Esophagus squamous epithelium (tissue), 5 donors: ENCODE results near the gene RGL1. TPM values are rescaled to one million over a fixed set of nuclear protein-coding genes. Genes with fewer than 3 reads are reported as not detected.
"Not testable (repeated sequence)": the region's sequence is repeated elsewhere in the genome, so short reads cannot be mapped to it uniquely, and the experiment has no call there.

Experiments used
- DNase-seq: peaks from one replicate; lab custom pipeline; 2025; lab: John Stamatoyannopoulos, UW
- H3K27ac ChIP-seq, 4 donors: fragments of 200-600 bp; sonication (generic); one replicate each; pipeline ENCODE4 v1.5.1; 2016 to 2019; ENCODE audit warnings: mild to moderate bottlenecking in 1 of 4
- H3K27me3 ChIP-seq, 4 donors: fragments of 200-600 bp; sonication (generic); 1 replicate in 3 of 4; 2 replicates in 1 of 4; pipeline versions ENCODE4 v1.5.1 to v1.6.0; 2017 to 2021; ENCODE audit warnings: antibody characterized with exemption in 1 of 4
- H3K36me3 ChIP-seq, 3 donors: fragments of 200-600 bp; sonication (generic); one replicate each; pipeline ENCODE4 v1.5.1; 2016 to 2019
- H3K4me1 ChIP-seq, 3 donors: fragments of 200-600 bp; sonication (generic); one replicate each; pipeline ENCODE4 v1.5.1; 2017 to 2019
- H3K4me3 ChIP-seq, 4 donors: fragments of 200-600 bp; sonication (generic); 1 replicate in 3 of 4; 2 replicates in 1 of 4; pipeline ENCODE4 v1.5.1; 2016 to 2019; ENCODE audit warnings: mild to moderate bottlenecking in 2 of 4, moderate library complexity in 1 of 4
- H3K9me3 ChIP-seq, 3 donors: fragments of 200-600 bp; sonication (generic); one replicate each; pipeline ENCODE4 v1.5.1; 2016 to 2019
- CTCF ChIP-seq, 6 experiments: fragments of 450-650 bp in 4 of 6; fragments of 200-600 bp in 2 of 6; sonication (generic) in 2 of 6; IDR thresholded peaks; one replicate each; pipeline ENCODE4 v1.5.1; 2016 to 2019; ENCODE audit warnings: antibody characterized with exemption in 6 of 6, mild to moderate bottlenecking in 4 of 6, moderate library complexity in 4 of 6
- POLR2A ChIP-seq, 4 donors: fragments of 450-650 bp; IDR thresholded peaks; one replicate each; pipeline ENCODE4 v1.6.1; 2017; ENCODE audit warnings: antibody characterized with exemption in 4 of 4, mild to moderate bottlenecking in 4 of 4, moderate library complexity in 3 of 4
- WGBS, 2 donors: methylation state at CpG; one replicate each; pipeline ENCODE4 v1.1.5; 2018; 5-methylcytosine and 5-hydroxymethylcytosine counted together
- intact Hi-C: fragments of 100-400 bp; cut with DNase I; formaldehyde crosslinking; loops from one replicate; pipeline ENCODE4 v1.15.0; 2022
- total RNA-seq, 4 donors: library from RNA; depleted of rRNA; stranded (reverse); fragments of >200 nt; gene quantifications; one replicate each; pipeline ENCODE4 v1.1.0, GENCODE V29; 2016
- donor health status: DM: yes; HTN: yes; CAD: no.

The RGL1 gene
- total RNA-seq, 4 donors from 2014 or later: 2.3 to 16.0 (median 5.7) TPM

- no peaks in the 10 kb centered on the region for H3K36me3 ChIP-seq
- no peak for DNase-seq
- no peaks in the 10 kb centered on the region for H3K27me3 ChIP-seq
- peaks cover 0 to 11% (median 0%) of the 10 kb centered on the region in 3 donors for H3K9me3 ChIP-seq
- no peak for TF ChIP-seq POLR2A (IDR thresholded peaks at IDR 0.05)
- TF ChIP-seq CTCF (IDR thresholded peaks at IDR 0.05): no peak
- WGBS, 2 donors: 91 to 93% methylated on average over 1 of the region's 1 CpG
- no peaks in the 10 kb centered on the region for H3K4me1 ChIP-seq
- H3K4me3 ChIP-seq: no peak overlapping the region
- H3K27ac ChIP-seq: no peak overlapping the region
- intact Hi-C loops: no loop called here
Measured at GRCh38 chr1:183761871-183762270, 43.0 kb upstream of the RGL1 start.

GRCh38 chr1:183762856-183763255 is 42.1 kb upstream of the RGL1 start:
- H3K27ac ChIP-seq, H3K36me3 ChIP-seq, H3K4me1 ChIP-seq, H3K27me3 ChIP-seq, DNase-seq, intact Hi-C loops, H3K4me3 ChIP-seq: not testable (repeated sequence)
- peaks cover 0 to 11% (median 0%) of the 10 kb centered on the region in 3 donors for H3K9me3 ChIP-seq

GRCh38 chr1:183764981-183765380 is 39.9 kb upstream of the RGL1 start:
- peaks cover 0 to 11% (median 0%) of the 10 kb centered on the region in 3 donors for H3K9me3 ChIP-seq
- H3K27ac ChIP-seq: no peak overlapping the region
- TF ChIP-seq POLR2A (IDR thresholded peaks at IDR 0.05) (no peak), CTCF (IDR thresholded peaks at IDR 0.05) (no peak)
- no peaks in the 10 kb centered on the region for H3K4me1 ChIP-seq
- DNase-seq: no peak
- H3K27me3 ChIP-seq: no peaks in the 10 kb centered on the region
- no peaks in the 10 kb centered on the region for H3K36me3 ChIP-seq
- intact Hi-C loops: no loop called here
- no peak overlapping the region for H3K4me3 ChIP-seq

GRCh38 chr1:183769956-183770815 is 34.7 kb upstream of the RGL1 start:
- TF ChIP-seq CTCF (IDR thresholded peaks at IDR 0.05) (no peak), POLR2A (IDR thresholded peaks at IDR 0.05) (no peak)
- Histone ChIP-seq H3K4me3 (no peak overlapping the region), H3K9me3 (peaks cover 0 to 9% (median 6%) of the 10 kb centered on the region in 3 donors), H3K27me3 (no peaks in the 10 kb centered on the region), H3K4me1 (no peaks in the 10 kb centered on the region), H3K36me3 (no peaks in the 10 kb centered on the region), H3K27ac (no peak overlapping the region)
- no peak for DNase-seq
- intact Hi-C loops: no loop called here
- 60 to 69% methylated on average over 5 of the region's 5 CpGs for WGBS, 2 donors

- DNase-seq: no peak
- intact Hi-C loops: no loop called here
- Histone ChIP-seq H3K36me3 (no peaks in the 10 kb centered on the region), H3K4me1 (no peaks in the 10 kb centered on the region), H3K4me3 (no peak overlapping the region), H3K9me3 (peaks cover 0 to 13% (median 6%) of the 10 kb centered on the region in 3 donors), H3K27ac (no peak overlapping the region), H3K27me3 (no peaks in the 10 kb centered on the region)
- TF ChIP-seq CTCF (IDR thresholded peaks at IDR 0.05) (no peak), POLR2A (IDR thresholded peaks at IDR 0.05) (no peak)
Measured at GRCh38 chr1:183770816-183771128, 34.1 kb upstream of the RGL1 start.
